DOHH2 (cell line): ENCODE results near the gene DTYMK.

ENCODE experiments used
- CTCF ChIP-seq: fragments of 200-600 bp; sonication (generic); IDR thresholded peaks from one replicate; pipeline ENCODE4 v1.5.1; 2014; ENCODE audit warnings: antibody characterized with exemption, mild to moderate bottlenecking, low read depth, low read length; ENCODE audit not compliant: poor library complexity, severe bottlenecking
- EZH2phosphoT487 ChIP-seq: fragments of 200-600 bp; sonication (generic); IDR thresholded peaks from 2 replicates; pipeline ENCODE4 v1.6.1; 2017; ENCODE audit warnings: borderline replicate concordance, mild to moderate bottlenecking, antibody characterized with exemption, low read length, moderate library complexity, mixed read lengths

GRCh38 chr2:241639385-241639784 lies 47.2 kb downstream of the DTYMK start:
- TF ChIP-seq CTCF (no peak), EZH2phosphoT487 (no peak)
